ENCODE measurements around the gene HASPIN. TPM values are rescaled to one million over a fixed set of nuclear protein-coding genes. Genes with fewer than 3 reads are reported as not detected.

The HASPIN gene
- total RNA-seq, 2 donors from 2014 or later = 1.0 to 3.9 TPM

DNA sequence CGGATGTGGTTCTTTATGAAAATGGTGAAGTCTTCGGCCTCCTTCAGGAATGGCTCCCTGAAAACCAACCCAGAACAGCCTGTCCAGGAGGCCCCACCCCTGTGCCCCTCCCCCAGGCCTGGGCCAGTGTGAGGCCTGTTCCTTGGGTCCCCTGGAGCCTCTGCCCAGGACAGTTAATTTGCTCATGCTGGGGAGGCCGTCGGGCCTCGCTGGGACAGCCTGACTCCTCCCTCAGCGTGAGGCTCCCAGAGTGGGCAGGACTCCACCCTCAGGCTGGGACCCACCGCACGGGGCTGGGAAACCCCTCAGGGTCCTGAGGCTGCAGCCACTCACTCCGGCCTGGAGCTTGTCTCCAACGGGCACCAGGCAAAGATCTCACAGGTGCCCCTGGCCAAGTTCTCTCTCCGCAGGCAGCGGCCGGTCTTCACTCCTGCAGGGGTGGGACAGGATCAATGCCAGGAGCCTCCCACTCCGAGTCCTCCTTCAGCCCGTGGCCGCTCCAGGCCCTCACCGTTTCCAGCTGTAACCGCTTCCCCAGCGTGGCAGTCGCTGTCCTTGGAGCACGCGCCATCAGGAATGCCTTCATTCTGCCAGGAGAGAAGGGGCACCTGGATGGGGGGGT is 33.5 kb upstream of the HASPIN start:
- DNase-seq (ENCODE audit: low spot score) = no peak
- H3K4me3 ChIP-seq = no peak overlapping the region
- TF ChIP-seq POLR2A (IDR thresholded peaks at IDR 0.05) (no peak), POLR2AphosphoS5 (IDR thresholded peaks at IDR 0.05) (no peak)
- TF ChIP-seq, protein P1, sequence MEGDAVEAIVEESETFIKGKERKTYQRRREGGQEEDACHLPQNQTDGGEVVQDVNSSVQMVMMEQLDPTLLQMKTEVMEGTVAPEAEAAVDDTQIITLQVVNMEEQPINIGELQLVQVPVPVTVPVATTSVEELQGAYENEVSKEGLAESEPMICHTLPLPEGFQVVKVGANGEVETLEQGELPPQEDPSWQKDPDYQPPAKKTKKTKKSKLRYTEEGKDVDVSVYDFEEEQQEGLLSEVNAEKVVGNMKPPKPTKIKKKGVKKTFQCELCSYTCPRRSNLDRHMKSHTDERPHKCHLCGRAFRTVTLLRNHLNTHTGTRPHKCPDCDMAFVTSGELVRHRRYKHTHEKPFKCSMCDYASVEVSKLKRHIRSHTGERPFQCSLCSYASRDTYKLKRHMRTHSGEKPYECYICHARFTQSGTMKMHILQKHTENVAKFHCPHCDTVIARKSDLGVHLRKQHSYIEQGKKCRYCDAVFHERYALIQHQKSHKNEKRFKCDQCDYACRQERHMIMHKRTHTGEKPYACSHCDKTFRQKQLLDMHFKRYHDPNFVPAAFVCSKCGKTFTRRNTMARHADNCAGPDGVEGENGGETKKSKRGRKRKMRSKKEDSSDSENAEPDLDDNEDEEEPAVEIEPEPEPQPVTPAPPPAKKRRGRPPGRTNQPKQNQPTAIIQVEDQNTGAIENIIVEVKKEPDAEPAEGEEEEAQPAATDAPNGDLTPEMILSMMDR (IDR thresholded peaks at IDR 0.05) = no peak
- peaks cover 9% of the 10 kb centered on the region for H3K27me3 ChIP-seq (replicated peaks; ENCODE audit: insufficient read depth)
- WGBS = 54% methylated on average over 19 of the region's 22 CpGs
- no peaks in the 10 kb centered on the region for H3K9me3 ChIP-seq
- H3K4me1 ChIP-seq (replicated peaks) = no peaks in the 10 kb centered on the region
- no peak overlapping the region for H3K27ac ChIP-seq
- H3K36me3 ChIP-seq = no peaks in the 10 kb centered on the region
- intact Hi-C loops (cut with DNase I) = no loop called here

DNA sequence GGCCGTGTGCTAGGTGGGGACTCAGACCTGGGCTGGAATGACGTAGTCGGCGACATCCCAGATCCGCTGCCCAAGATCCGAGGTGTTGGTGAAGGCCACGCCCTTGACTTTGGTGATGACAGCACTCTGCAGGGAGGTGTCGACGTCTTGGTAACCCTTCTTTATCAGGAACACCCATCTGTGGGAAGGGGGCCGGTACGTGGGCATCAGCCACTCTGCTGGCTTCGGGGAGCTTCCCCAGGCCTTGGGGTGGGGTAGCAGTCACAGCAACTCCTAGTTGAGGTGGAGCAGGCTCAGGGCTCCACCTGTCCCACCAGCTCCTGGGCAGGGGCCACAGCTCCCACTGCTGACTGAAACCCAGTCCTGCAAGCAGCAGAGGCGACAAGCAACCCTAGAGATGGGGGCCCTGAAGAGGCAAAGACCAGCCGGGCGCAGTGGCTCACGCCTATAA is 32.1 kb upstream of the HASPIN start:
- TF ChIP-seq, protein P1 (IDR thresholded peaks at IDR 0.05) = no peak
- TF ChIP-seq POLR2A (IDR thresholded peaks at IDR 0.05) (no peak), POLR2AphosphoS5 (IDR thresholded peaks at IDR 0.05) (no peak)
- Histone ChIP-seq H3K36me3 (no peaks in the 10 kb centered on the region), H3K4me3 (no peak overlapping the region), H3K9me3 (no peaks in the 10 kb centered on the region), H3K27ac (no peak overlapping the region), H3K27me3 (replicated peaks; ENCODE audit: insufficient read depth) (peaks cover 14% of the 10 kb centered on the region), H3K4me1 (replicated peaks) (no peaks in the 10 kb centered on the region)
- 69% methylated on average over 15 of the region's 16 CpGs for WGBS
- intact Hi-C loops (cut with DNase I) = no loop called here
- no peak for DNase-seq (ENCODE audit: low spot score)

DNA sequence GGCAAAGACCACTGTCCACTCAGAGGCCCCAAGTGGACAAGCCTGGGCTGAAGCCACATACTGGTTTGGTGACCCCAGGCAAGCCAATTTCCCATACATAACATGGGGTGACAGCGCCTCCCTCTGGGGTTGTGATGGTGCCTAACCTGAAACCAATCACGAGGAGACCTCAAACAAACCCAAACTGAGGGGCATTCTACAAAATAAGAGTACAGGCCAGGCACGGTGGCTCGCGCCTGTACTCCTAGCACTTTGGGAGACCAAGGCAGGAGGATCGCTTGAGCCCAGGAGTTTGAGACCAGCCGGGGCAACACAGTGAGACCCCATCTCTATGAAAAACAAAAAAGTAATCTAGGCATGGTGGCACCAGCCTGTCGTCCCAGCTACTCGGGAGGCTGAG is 31.4 kb upstream of the HASPIN start:
- Histone ChIP-seq H3K27me3 (replicated peaks; ENCODE audit: insufficient read depth) (peaks cover 15% of the 10 kb centered on the region), H3K27ac (no peak overlapping the region), H3K4me1 (replicated peaks) (no peaks in the 10 kb centered on the region), H3K9me3 (no peaks in the 10 kb centered on the region), H3K4me3 (no peak overlapping the region), H3K36me3 (no peaks in the 10 kb centered on the region)
- DNase-seq (ENCODE audit: low spot score) = no peak
- no peak for TF ChIP-seq POLR2AphosphoS5 (IDR thresholded peaks at IDR 0.05)
- TF ChIP-seq, protein P1 (IDR thresholded peaks at IDR 0.05) = no peak
- TF ChIP-seq POLR2A (IDR thresholded peaks at IDR 0.05) = no peak
- intact Hi-C loops (cut with DNase I) = no loop called here
- WGBS = 81% methylated on average over 9 of the region's 9 CpGs

DNA sequence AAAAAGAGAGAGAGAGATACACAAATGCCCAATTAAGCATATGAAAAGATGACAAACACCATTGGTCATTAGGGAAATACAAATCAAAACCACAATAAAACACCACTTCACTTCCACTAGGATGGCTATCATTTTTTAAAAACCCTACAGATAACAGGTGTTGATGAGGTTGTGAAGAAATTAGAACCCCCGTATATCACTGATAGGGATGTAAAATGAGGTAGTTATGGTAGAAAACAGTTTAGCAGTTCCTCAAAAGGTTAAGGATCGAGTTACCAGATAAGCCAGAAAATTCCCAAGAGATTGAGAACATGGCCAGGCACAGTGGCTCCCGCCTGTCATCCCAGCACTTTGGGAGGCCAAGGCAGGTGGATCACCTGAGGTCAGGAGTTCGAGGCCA is 30.6 kb upstream of the HASPIN start:
- 70% methylated on average over 4 of the region's 4 CpGs for WGBS
- TF ChIP-seq, protein P1 (IDR thresholded peaks at IDR 0.05) = no peak
- TF ChIP-seq POLR2A (IDR thresholded peaks at IDR 0.05) (no peak), POLR2AphosphoS5 (IDR thresholded peaks at IDR 0.05) (no peak)
- intact Hi-C loops (cut with DNase I) = no loop called here
- Histone ChIP-seq H3K9me3 (no peaks in the 10 kb centered on the region), H3K36me3 (no peaks in the 10 kb centered on the region), H3K27ac (no peak overlapping the region), H3K27me3 (replicated peaks; ENCODE audit: insufficient read depth) (peaks cover 15% of the 10 kb centered on the region), H3K4me3 (no peak overlapping the region), H3K4me1 (replicated peaks) (no peaks in the 10 kb centered on the region)
- DNase-seq (ENCODE audit: low spot score) = no peak

DNA sequence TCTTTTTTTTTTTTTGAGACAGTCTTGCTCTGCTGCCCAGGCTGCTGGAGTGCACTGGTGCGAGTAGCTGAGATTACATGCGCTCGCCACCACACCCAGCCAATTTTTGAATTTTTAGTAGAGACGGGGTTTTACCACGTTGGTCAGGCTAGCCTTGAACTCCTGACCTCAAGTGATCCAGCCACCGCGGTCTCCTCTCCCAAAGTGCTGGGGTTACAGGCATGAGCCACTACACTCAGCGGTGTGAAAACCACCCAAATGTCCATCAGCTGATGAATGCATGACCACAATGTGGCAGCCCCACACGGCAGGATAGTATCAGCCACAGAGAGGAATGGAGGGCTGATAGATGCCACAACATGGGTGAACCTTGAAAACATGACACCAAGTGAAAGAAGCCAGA is 29.9 kb upstream of the HASPIN start:
- no peak for TF ChIP-seq POLR2A (IDR thresholded peaks at IDR 0.05)
- TF ChIP-seq, protein P1 (IDR thresholded peaks at IDR 0.05) = no peak
- TF ChIP-seq POLR2AphosphoS5 (IDR thresholded peaks at IDR 0.05) = no peak
- no peaks in the 10 kb centered on the region for H3K4me1 ChIP-seq (replicated peaks)
- no peaks in the 10 kb centered on the region for H3K36me3 ChIP-seq
- H3K9me3 ChIP-seq = no peaks in the 10 kb centered on the region
- 81% methylated on average over 9 of the region's 9 CpGs for WGBS
- no peak overlapping the region for H3K27ac ChIP-seq
- no peak for DNase-seq (ENCODE audit: low spot score)
- no peak overlapping the region for H3K4me3 ChIP-seq
- peaks cover 15% of the 10 kb centered on the region for H3K27me3 ChIP-seq (replicated peaks; ENCODE audit: insufficient read depth)
- intact Hi-C loops (cut with DNase I) = no loop called here

Data from prostate gland (tissue), 2 donors.